Common myeloid progenitor, CD34-positive (primary cell): ENCODE measurements around the gene ZNF684. TPM values are rescaled to one million over a fixed set of nuclear protein-coding genes. Genes with fewer than 3 reads are reported as not detected.
"Not testable (repeated sequence)": the region's sequence is repeated elsewhere in the genome, so short reads cannot be mapped to it uniquely, and the experiment has no call there.

Source experiments
- CTCF ChIA-PET: fragments of 350-600 bp; sonication (Branson Sonifier 250); formaldehyde crosslinking; loops from one replicate; lab custom pipeline; 2021; ENCODE audit warnings: antibody characterized with exemption; lab: Charles Lee
- POLR2A ChIA-PET: fragments of 350-600 bp; sonication (Branson Sonifier 250); formaldehyde crosslinking; loops from one replicate; lab custom pipeline; 2021; ENCODE audit warnings: antibody characterized with exemption; lab: Charles Lee
- DNase-seq, 3 donors: peaks; one replicate each; pipeline versions ENCODE4 v3.0.0 to v3.0.0-alpha.2; 2013
- H3K27ac ChIP-seq, 2 experiments: 1 replicate in 1 of 2; 2 replicates in 1 of 2; pipeline ENCODE4 v1.7.0; 2013; ENCODE audit warnings: inconsistent platforms in 2 of 2, low read length in 2 of 2, mild to moderate bottlenecking in 2 of 2, low read depth in 1 of 2, moderate library complexity in 1 of 2; ENCODE audit not compliant: severe bottlenecking in 2 of 2, insufficient read depth in 1 of 2, poor library complexity in 1 of 2
- H3K27me3 ChIP-seq, 5 experiments: replicated peaks in 2 of 5; 1 replicate in 3 of 5; 2 replicates in 2 of 5; pipeline versions ENCODE4 v1.6.1 to v1.7.0; 2013; ENCODE audit warnings: low read length in 4 of 5, mild to moderate bottlenecking in 2 of 5, moderate library complexity in 2 of 5, inconsistent platforms in 1 of 5; ENCODE audit not compliant: insufficient read depth in 5 of 5, control insufficient read depth in 4 of 5
- H3K36me3 ChIP-seq, 4 experiments: 1 replicate in 2 of 4; 2 replicates in 2 of 4; pipeline versions ENCODE4 v1.6.1 to v1.7.0; 2013; ENCODE audit warnings: low read length in 3 of 4, control low read depth in 1 of 4, mild to moderate bottlenecking in 1 of 4; ENCODE audit not compliant: control insufficient read depth in 4 of 4, insufficient read depth in 4 of 4
- H3K4me1 ChIP-seq, 4 experiments: 1 replicate in 3 of 4; 2 replicates in 1 of 4; pipeline versions ENCODE4 v1.6.1 to v1.7.1; 2013; ENCODE audit warnings: low read length in 3 of 4, mild to moderate bottlenecking in 3 of 4, control low read depth in 1 of 4, inconsistent platforms in 1 of 4, moderate library complexity in 1 of 4; ENCODE audit not compliant: control insufficient read depth in 4 of 4, insufficient read depth in 4 of 4; ENCODE audit errors: control extremely low read depth in 1 of 4
- H3K4me3 ChIP-seq, 7 experiments: 1 replicate in 4 of 7; 2 replicates in 3 of 7; pipeline versions ENCODE4 v1.5.1 to v1.7.0; 2013; ENCODE audit warnings: mild to moderate bottlenecking in 7 of 7, low read length in 6 of 7, moderate library complexity in 6 of 7, inconsistent platforms in 2 of 7, low read depth in 2 of 7, control low read depth in 1 of 7; ENCODE audit not compliant: insufficient read depth in 4 of 7, control insufficient read depth in 1 of 7; ENCODE audit errors: extremely low read depth in 1 of 7
- H3K9me3 ChIP-seq, 5 experiments: 1 replicate in 4 of 5; 2 replicates in 1 of 5; pipeline versions ENCODE4 v1.6.1 to v1.7.1; 2013; ENCODE audit warnings: low read length in 4 of 5, mild to moderate bottlenecking in 2 of 5, inconsistent platforms in 1 of 5, low read depth in 1 of 5, moderate library complexity in 1 of 5; ENCODE audit not compliant: control insufficient read depth in 4 of 5, insufficient read depth in 2 of 5; ENCODE audit errors: control extremely low read depth in 1 of 5
- WGBS: methylation state at CpG from one replicate; pipeline ENCODE4 v1.1.5; 2013; ENCODE audit not compliant: insufficient coverage; 5-methylcytosine and 5-hydroxymethylcytosine counted together
- polyA plus RNA-seq: library from polyadenylated mRNA; unstranded; fragments of 120-200 nt; gene quantifications from one replicate; pipeline ENCODE4 v1.2.1, GENCODE V29; 2013

The ZNF684 gene
- polyA plus RNA-seq, result 5.1 TPM

- WGBS, result 0% methylated on average over 33 of the region's 35 CpGs
- H3K4me1 ChIP-seq, result peaks cover 4 to 21% (median 17%) of the 10 kb centered on the region in 4 experiments
- peaks cover 3 to 7% (median 5%) of the 10 kb centered on the region in 4 experiments for H3K36me3 ChIP-seq
- peaks cover 0 to 6% (median 0%) of the 10 kb centered on the region in 5 experiments for H3K9me3 ChIP-seq
- CTCF ChIA-PET, result interaction anchor here (0.7 to 3.3 kb wide), 9 partner anchors 13 to 441 kb away, joined by 3 to 14 read pairs (median 4); partner anchors contain the start of gene EXO5
- no peaks in the 10 kb centered on the region for H3K27me3 ChIP-seq
- peak within 1 kb of the TSS; percentile 81 to 96 (median 88) for H3K4me3 ChIP-seq
- POLR2A ChIA-PET, result interaction anchor here (0.6 to 0.7 kb wide), 2 partner anchors 49 to 79 kb away, joined by 4 to 7 read pairs; no protein-coding TSS in a partner anchor
- peak; percentile 92 to 94 (median 94) for DNase-seq
- peak within 1 kb of the TSS; percentile 77 to 88 for H3K27ac ChIP-seq
Measured at GRCh38 chr1:40531381-40532061, at the start of gene ZNF684. ZNF684 (plus strand) TSS chr1:40531637; CDS start chr1:40533167, 1,530 bp downstream.

DNA sequence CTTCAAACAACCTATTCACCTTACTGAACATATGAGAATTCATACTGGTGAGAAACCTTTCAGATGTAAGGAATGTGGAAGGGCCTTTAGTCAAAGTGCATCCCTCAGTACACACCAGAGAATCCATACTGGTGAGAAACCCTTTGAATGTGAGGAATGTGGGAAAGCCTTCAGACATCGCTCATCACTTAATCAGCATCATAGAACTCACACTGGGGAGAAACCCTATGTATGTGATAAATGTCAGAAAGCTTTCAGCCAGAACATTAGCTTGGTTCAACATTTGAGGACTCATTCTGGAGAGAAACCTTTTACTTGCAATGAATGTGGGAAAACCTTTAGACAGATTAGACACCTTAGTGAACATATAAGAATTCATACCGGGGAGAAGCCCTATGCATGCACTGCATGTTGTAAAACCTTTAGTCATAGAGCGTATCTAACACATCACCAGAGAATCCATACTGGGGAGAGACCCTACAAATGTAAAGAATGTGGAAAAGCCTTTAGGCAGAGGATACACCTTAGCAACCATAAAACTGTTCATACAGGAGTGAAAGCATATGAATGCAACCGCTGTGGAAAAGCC is 36.0 kb upstream of the ZNF684 start:
- Histone ChIP-seq H3K27me3 (no peaks in the 10 kb centered on the region), H3K27ac (no peak overlapping the region), H3K9me3 (peaks cover 29 to 70% (median 40%) of the 10 kb centered on the region in 5 experiments), H3K36me3 (peaks cover 32 to 76% (median 36%) of the 10 kb centered on the region in 4 experiments), H3K4me1 (no peaks in the 10 kb centered on the region), H3K4me3 (no peak overlapping the region)
- WGBS, result 73% methylated on average over 1 of the region's 4 CpGs
- DNase-seq, result peak in 1 of 3 donors; percentile 19
- CTCF ChIA-PET, result no interaction called here
- POLR2A ChIA-PET, result interaction anchor here (0.8 kb wide), 1 partner anchor 24 kb away, joined by 3 read pairs; no protein-coding TSS in a partner anchor

DNA sequence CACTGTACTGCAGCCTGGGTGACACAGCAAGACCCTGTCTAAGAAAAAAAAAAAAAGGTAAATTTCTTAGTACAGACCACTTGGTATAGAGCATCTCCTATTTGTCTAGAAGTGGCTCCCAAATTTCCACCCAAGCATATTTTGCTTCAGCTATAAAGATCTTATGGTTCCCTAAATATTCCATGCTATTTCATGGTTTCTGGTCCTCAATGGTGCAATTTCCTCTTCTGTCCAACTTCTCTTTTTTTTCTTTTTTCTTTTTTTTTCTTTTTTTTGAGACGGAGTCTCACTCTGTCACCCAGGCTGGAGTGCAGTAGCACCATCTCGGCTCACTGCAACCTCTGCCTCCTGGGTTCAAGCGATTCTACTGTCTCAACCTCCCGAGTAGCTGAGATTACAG is 28.8 kb upstream of the ZNF684 start:
- H3K4me1 ChIP-seq, H3K4me3 ChIP-seq, H3K27ac ChIP-seq, POLR2A ChIA-PET, H3K27me3 ChIP-seq: not testable (repeated sequence)
- CTCF ChIA-PET, result interaction anchor here (1.9 to 2.6 kb wide), 2 partner anchors 15 to 24 kb away, joined by 6 to 8 read pairs; no protein-coding TSS in a partner anchor
- no CpG with 5 or more reads among the region's 4 CpGs for WGBS
- peaks cover 5 to 64% (median 43%) of the 10 kb centered on the region in 5 experiments for H3K9me3 ChIP-seq
- H3K36me3 ChIP-seq, result peaks cover 3 to 33% (median 7%) of the 10 kb centered on the region in 4 experiments
- DNase-seq, result peak in 2 of 3 donors; percentile 17 to 24

DNA sequence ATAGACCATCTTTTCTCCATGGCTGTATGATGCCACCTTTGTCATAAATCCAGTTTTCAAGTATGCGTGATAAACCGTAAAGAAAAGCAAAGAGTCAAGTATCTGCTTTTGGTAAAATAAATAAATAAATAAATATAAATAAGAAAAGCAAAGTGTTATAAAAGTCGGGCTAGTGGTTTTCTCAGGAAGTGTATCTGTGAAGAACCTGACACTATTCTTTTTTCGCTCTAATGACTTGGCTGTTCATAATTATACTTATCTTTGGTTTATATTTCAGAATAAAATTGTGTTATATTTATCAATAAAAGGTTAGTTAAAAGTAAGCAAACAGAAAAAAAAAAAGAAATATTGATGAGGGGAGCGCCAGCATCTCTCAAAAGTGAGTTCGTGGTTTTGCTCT is 23.5 kb upstream of the ZNF684 start:
- Histone ChIP-seq H3K27me3 (no peaks in the 10 kb centered on the region), H3K36me3 (peaks cover 0 to 20% (median 7%) of the 10 kb centered on the region in 4 experiments), H3K27ac (peak overlapping the region in 1 of 2 experiments; percentile 66), H3K4me1 (peaks cover 2 to 14% (median 8%) of the 10 kb centered on the region in 4 experiments), H3K9me3 (peaks cover 5 to 40% (median 20%) of the 10 kb centered on the region in 5 experiments), H3K4me3 (peak overlapping the region; percentile 48 to 89 (median 75))
- CTCF ChIA-PET, result interaction anchor here (0.9 to 1.8 kb wide), 2 partner anchors 8 to 24 kb away, joined by 3 to 4 read pairs; no protein-coding TSS in a partner anchor
- peak in 1 of 3 donors; percentile 31 for DNase-seq
- 21% methylated on average over 2 of the region's 6 CpGs for WGBS
- POLR2A ChIA-PET, result no interaction called here

- Histone ChIP-seq H3K36me3 (peaks cover 0 to 18% (median 5%) of the 10 kb centered on the region in 4 experiments), H3K27me3 (no peaks in the 10 kb centered on the region), H3K4me1 (peaks cover 2 to 14% (median 8%) of the 10 kb centered on the region in 4 experiments), H3K4me3 (peak within 1 kb of the TSS; percentile 48 to 89 (median 75)), H3K27ac (peak within 1 kb of the TSS in 1 of 2 experiments; percentile 66), H3K9me3 (peaks cover 6 to 37% (median 19%) of the 10 kb centered on the region in 5 experiments)
- CTCF ChIA-PET, result interaction anchor here (0.9 to 1.8 kb wide), 3 partner anchors 9 to 24 kb away, joined by 3 to 4 read pairs (median 3); no protein-coding TSS in a partner anchor
- POLR2A ChIA-PET, result no interaction called here
- DNase-seq, result peak; percentile 63 to 85 (median 73)
- WGBS, result under 1% methylated on average over 74 of the region's 76 CpGs
Measured at GRCh38 chr1:40508375-40509341, 22.8 kb upstream of the ZNF684 start, which contains the start of gene EXO5. EXO5 (plus strand) TSS chr1:40508767; CDS start chr1:40514545, 5,778 bp downstream.

DNA sequence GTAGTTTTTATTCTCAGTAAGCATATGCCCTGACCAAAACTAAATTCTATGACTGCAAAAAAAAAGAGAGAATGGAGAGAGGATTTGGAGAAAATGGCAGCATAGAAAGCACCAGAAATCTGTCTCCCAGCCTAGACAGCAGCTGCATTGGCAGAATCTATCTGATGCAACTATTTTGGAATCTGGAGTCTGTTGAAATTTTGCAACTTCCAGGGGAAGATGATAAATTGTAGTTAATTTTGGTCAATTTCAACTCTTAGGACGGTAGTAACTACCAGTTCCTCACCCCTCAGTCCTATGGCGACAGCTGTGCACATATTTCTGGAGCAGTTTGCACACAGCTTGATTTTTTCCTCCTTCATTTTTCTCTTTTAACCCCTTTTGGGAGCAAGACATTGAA is 11.9 kb upstream of the ZNF684 start:
- DNase-seq, result no peak
- ChIA-PET POLR2A (interaction anchor here (0.6 kb wide), 1 partner anchor 24 kb away, joined by 3 read pairs; no protein-coding TSS in a partner anchor), CTCF (no interaction called here)
- no peaks in the 10 kb centered on the region for H3K4me1 ChIP-seq
- H3K4me3 ChIP-seq, result no peak overlapping the region
- no CpG with 5 or more reads among the region's 2 CpGs for WGBS
- H3K27me3 ChIP-seq, result no peaks in the 10 kb centered on the region
- H3K27ac ChIP-seq, result no peak overlapping the region
- H3K36me3 ChIP-seq, result peaks cover 4 to 14% (median 9%) of the 10 kb centered on the region in 4 experiments
- peaks cover 8 to 67% (median 42%) of the 10 kb centered on the region in 5 experiments for H3K9me3 ChIP-seq
